K562 (cell line): ENCODE results near the gene DCP2. TPM values are rescaled to one million over a fixed set of nuclear protein-coding genes. Genes with fewer than 3 reads are reported as not detected.
A peak's percentile ranks its signal among the peaks of the same experiment; 100 is the strongest.

ENCODE experiments used
- ATAC-seq: fragments of 200-7000 bp; cut with Tn5 transposase; 3 replicates; pipeline ENCODE4 v1.9.1; 2020; ENCODE audit warnings: moderate library complexity
- BruUV-seq: library from RNA; stranded (reverse); fragments of 400-500 nt; replicated peaks from 2 replicates; lab custom pipeline; 2021; lab: Mats Ljungman, UMichigan
- CTCF ChIA-PET: fragments of 300-600 bp; formaldehyde crosslinking; extraction: SDS; loops from one replicate; lab custom pipeline; 2021; ENCODE audit warnings: low intra/inter-chr PET ratio; lab: Yijun Ruan, JAX
- POLR2A ChIA-PET: fragments of 300-600, 350-650 bp; sonication (Branson Sonifier 250); formaldehyde crosslinking; extraction: SDS; loops from one replicate; lab custom pipeline; 2021; ENCODE audit warnings: antibody characterized with exemption, inconsistent platforms; lab: Yijun Ruan, JAX
- DNase-seq, 4 experiments: peaks; one replicate each; pipeline versions ENCODE4 v3.0.0 to v3.0.0-alpha.2; 2011 to 2018; ENCODE audit warnings: low spot score in 3 of 4, mixed read lengths in 3 of 4; ENCODE audit errors: extremely low read depth in 1 of 4
- FAIRE-seq: peaks from 2 replicates; lab custom pipeline; 2011; peaks lifted over from hg19 to GRCh38; lab: Jason Lieb, UNC
- H2AFZ ChIP-seq: 2 replicates; pipeline ENCODE4 v1.6.0; 2011; ENCODE audit warnings: low read depth, low read length, control low read depth, inconsistent platforms
- H3K27ac ChIP-seq: fragments of 200-600 bp; 3 replicates; pipeline ENCODE4 v1.8.0; 2011; ENCODE audit warnings: low read depth, mild to moderate bottlenecking, control low read depth, inconsistent platforms, low read length, moderate library complexity, mixed read lengths; ENCODE audit errors: extremely low read depth
- H3K27me3 ChIP-seq, 2 experiments: fragments of 300-600 bp in 1 of 2; 2 replicates in 1 of 2; 3 replicates in 1 of 2; pipeline versions ENCODE4 v1.6.0 to v1.8.0; 2011; ENCODE audit warnings: inconsistent platforms in 2 of 2, low read length in 2 of 2, mild to moderate bottlenecking in 1 of 2, mixed read lengths in 1 of 2, moderate library complexity in 1 of 2; ENCODE audit not compliant: control insufficient read depth in 2 of 2, insufficient read depth in 2 of 2
- H3K36me3 ChIP-seq: fragments of 300-600 bp; 3 replicates; pipeline ENCODE4 v1.8.0; 2011; ENCODE audit warnings: mild to moderate bottlenecking, low read length, inconsistent platforms; ENCODE audit not compliant: control insufficient read depth, insufficient read depth
- H3K4me1 ChIP-seq, 2 experiments: fragments of 200-600 bp in 1 of 2; replicated peaks in 1 of 2; 2 replicates in 1 of 2; 3 replicates in 1 of 2; pipeline versions ENCODE4 v1.5.1 to v1.8.0; 2011; ENCODE audit warnings: inconsistent platforms in 2 of 2, low read length in 2 of 2, mild to moderate bottlenecking in 1 of 2, mixed read lengths in 1 of 2, moderate library complexity in 1 of 2; ENCODE audit not compliant: control insufficient read depth in 2 of 2, insufficient read depth in 2 of 2
- H3K4me2 ChIP-seq: 2 replicates; pipeline ENCODE4 v1.6.1; 2011; ENCODE audit warnings: low read length, control low read depth, inconsistent platforms, mixed read lengths; ENCODE audit not compliant: insufficient read depth
- H3K4me3 ChIP-seq: fragments of 200-600 bp; sonication (generic), shearing (Covaris generic); 2 replicates; pipeline ENCODE4 v1.5.1; 2016; ENCODE audit warnings: control low read depth, inconsistent platforms
- H3K79me2 ChIP-seq: fragments of 200-600 bp; 3 replicates; pipeline ENCODE4 v1.8.0; 2011; ENCODE audit warnings: low read length, inconsistent platforms; ENCODE audit not compliant: control insufficient read depth, insufficient read depth
- H3K9ac ChIP-seq, 2 experiments: 2 replicates each; pipeline versions ENCODE4 v1.6.0 to v1.6.1; 2011; ENCODE audit warnings: low read depth in 2 of 2, low read length in 2 of 2, control low read depth in 1 of 2, inconsistent platforms in 1 of 2, mild to moderate bottlenecking in 1 of 2, mixed read lengths in 1 of 2; ENCODE audit not compliant: insufficient read depth in 1 of 2
- H3K9me1 ChIP-seq: one replicate; pipeline ENCODE4 v1.6.0; 2011; ENCODE audit warnings: inconsistent platforms, mild to moderate bottlenecking, low read length, moderate library complexity; ENCODE audit not compliant: control insufficient read depth, insufficient read depth
- H3K9me3 ChIP-seq: replicated peaks from 2 replicates; pipeline ENCODE4 v1.5.1; 2011; ENCODE audit warnings: low read depth, low read length, inconsistent platforms; ENCODE audit not compliant: control insufficient read depth, insufficient read depth
- H4K20me1 ChIP-seq: replicated peaks from 2 replicates; pipeline ENCODE4 v1.6.1; 2011; ENCODE audit warnings: low read length, inconsistent platforms, mixed read lengths; ENCODE audit not compliant: control insufficient read depth, insufficient read depth
- C11orf30 ChIP-seq: fragments of 450-650 bp; IDR thresholded peaks from 2 replicates; pipeline ENCODE4 v1.6.1; 2016; ENCODE audit warnings: low read depth, mild to moderate bottlenecking
- MCM7 ChIP-seq, 2 experiments: fragments of 450-650 bp; IDR thresholded peaks; 2 replicates each; pipeline ENCODE4 v1.6.1; 2016 to 2018
- ZNF316 ChIP-seq: fragments of 450-650 bp; IDR thresholded peaks from 2 replicates; pipeline ENCODE4 v1.6.1; 2016
- WGBS: fragments of 100-300 bp; shearing (Covaris generic); methylation state at CpG from one replicate; pipeline ENCODE4 v1.1.6; 2016; ENCODE audit warnings: low coverage, mixed read lengths; ENCODE audit not compliant: insufficient coverage; ENCODE audit errors: missing lambda C conversion rate; 5-methylcytosine and 5-hydroxymethylcytosine counted together
- in situ Hi-C: fragments of 300-500 bp; cut with MboI; formaldehyde crosslinking; loops from 4 replicates; pipeline ENCODE4 v1.15.0; 2018; ENCODE audit warnings: inconsistent platforms, mixed read lengths
- intact Hi-C: fragments of 100-400 bp; cut with micrococcal nuclease; formaldehyde crosslinking; loops from 2 replicates; pipeline ENCODE4 v1.14.2; 2022
- polyA plus RNA-seq, 8 experiments: library from polyadenylated mRNA; depleted of rRNA in 4 of 8; stranded (reverse) in 5 of 8; unstranded in 3 of 8; fragments of >200 nt; fragmentation: Nextera tagmentation in 2 of 8; fragmentation: Illumina TruSeq in 1 of 8; extraction: Ambion mirVana in 2 of 8; extraction: Trizol in 1 of 8; gene quantifications; 2 replicates each; pipeline versions ENCODE4 v1.2.1 to v1.2.3, GENCODE V29; 2011 to 2014; ENCODE audit warnings: inconsistent platforms in 1 of 8, missing spikeins in 1 of 8
- total RNA-seq, 7 experiments: library from RNA; depleted of rRNA in 6 of 7; stranded (reverse); fragments of >200 nt in 6 of 7; fragmentation: Illumina TruSeq in 2 of 7; extraction: Trizol in 2 of 7; gene quantifications; 2 replicates each; pipeline versions ENCODE4 v1.2.1 to v1.2.3, GENCODE V29; 2011 to 2021; ENCODE audit warnings: low replicate concordance in 1 of 7

Gene DCP2
- total and polyA plus RNA-seq, 9 of the 15 experiments (the other 6 are each of a cell fraction or from before 2014, with no cell fraction given) = 25.9 to 109 (median 46.7) TPM

- H3K4me2 ChIP-seq = no peak overlapping the region
- no peak overlapping the region for H3K9ac ChIP-seq
- no peaks in the 10 kb centered on the region for H3K79me2 ChIP-seq
- no peaks in the 10 kb centered on the region for H4K20me1 ChIP-seq
- BruUV-seq = no TSS peak
- in situ Hi-C loops = no loop called here
- ChIA-PET CTCF (no interaction called here), POLR2A (interaction anchor here (0.7 to 2.6 kb wide), 4 partner anchors 9 to 20 kb away, joined by 4 to 15 read pairs (median 4); no protein-coding TSS in a partner anchor)
- H3K4me3 ChIP-seq = no peak overlapping the region
- intact Hi-C loops = no loop called here
- no peak for FAIRE-seq
- no peaks in the 10 kb centered on the region for H3K9me1 ChIP-seq
- no peaks in the 10 kb centered on the region for H3K36me3 ChIP-seq
- H3K9me3 ChIP-seq = no peaks in the 10 kb centered on the region
- no peak for DNase-seq
- H2AFZ ChIP-seq = no peak overlapping the region
- no peak; the same call in 2 of the 3 replicates for ATAC-seq
- H3K4me1 ChIP-seq = no peaks in the 10 kb centered on the region
- H3K27me3 ChIP-seq = peaks cover 5 to 24% of the 10 kb centered on the region in 2 experiments; a peak in 4 of 5 replicates
- no peak overlapping the region for H3K27ac ChIP-seq
- TF ChIP-seq C11orf30 (0 out of 2 replicates have a peak, but pooled peaks have one; percentile 16), MCM7 (IDR thresholded peaks at IDR 0.05) (no peak), ZNF316 (peak; percentile 47)
- TF ChIP-seq, all 486 proteins: peak for 2
- WGBS = 42% methylated on average over 4 of the region's 4 CpGs
These were observed 83.9 kb downstream of the DCP2 start for GRCh38 chr5:113060408-113061025.
